HCT116 (cell line): ENCODE measurements around the gene TNPO1. TPM values are rescaled to one million over a fixed set of nuclear protein-coding genes. Genes with fewer than 3 reads are reported as not detected.

ENCODE experiments used
- ATAC-seq: fragments of 200-7000 bp; cut with Tn5 transposase; 2 replicates; pipeline ENCODE4 v1.9.1; 2020; ENCODE audit warnings: mild to moderate bottlenecking, moderate library complexity
- BruUV-seq: library from RNA; stranded (reverse); fragments of 400-500 nt; replicated peaks from 2 replicates; lab custom pipeline; 2021; lab: Mats Ljungman, UMichigan
- CTCF ChIA-PET: fragments of 300-600 bp; sonication (Branson Sonifier 250); formaldehyde crosslinking; loops from one replicate; lab custom pipeline; 2021; ENCODE audit warnings: antibody characterized with exemption; lab: Charles Lee
- POLR2A ChIA-PET: fragments of 300-600, 350-600 bp; sonication (Branson Sonifier 250); formaldehyde crosslinking; loops from one replicate; lab custom pipeline; 2021; ENCODE audit warnings: antibody characterized with exemption; lab: Charles Lee
- RAD21 ChIA-PET, 2 experiments: fragments of 300-600 bp; sonication (Branson Sonifier 250); formaldehyde crosslinking; loops; one replicate each; lab custom pipeline; 2023; ENCODE audit warnings: low total read pairs in 2 of 2; ENCODE audit not compliant: uncharacterized antibody in 2 of 2, unreplicated experiment in 2 of 2, low non-redundant PET in 1 of 2; lab: Charles Lee
- DNase-seq: peaks from one replicate; pipeline ENCODE4 v3.0.0-alpha.2; 2010; ENCODE audit warnings: low read depth, low spot score
- H2AFZ ChIP-seq: fragments of 200-600 bp; shearing (Covaris generic), sonication (generic); 2 replicates; pipeline ENCODE4 v1.6.1; 2017; ENCODE audit warnings: low read depth, mixed run types, mixed read lengths, antibody characterized with exemption, low read length; ENCODE audit not compliant: poor library complexity, severe bottlenecking
- H3K27ac ChIP-seq: 2 replicates; pipeline ENCODE4 v1.5.1; 2012; ENCODE audit warnings: low read depth, low read length
- H3K27me3 ChIP-seq: fragments of 200-600 bp; sonication (generic); 2 replicates; pipeline ENCODE4 v1.6.1; 2016; ENCODE audit warnings: mixed run types, low read length, mixed read lengths; ENCODE audit not compliant: insufficient read depth
- H3K36me3 ChIP-seq, 2 experiments: fragments of 200-500 bp in 1 of 2; fragments of 200-600 bp in 1 of 2; sonication (Bioruptor generic) in 1 of 2; sonication (generic) in 1 of 2; 2 replicates each; pipeline versions ENCODE4 v1.5.1 to v1.6.1; 2014 to 2016; ENCODE audit warnings: low read length in 2 of 2, inconsistent platforms in 1 of 2, mixed read lengths in 1 of 2, mixed run types in 1 of 2; ENCODE audit not compliant: insufficient read depth in 2 of 2, control insufficient read depth in 1 of 2
- H3K4me1 ChIP-seq, 2 experiments: fragments of 200-600 bp in 1 of 2; sonication (generic) in 1 of 2; 2 replicates each; pipeline versions ENCODE4 v1.5.1 to v1.6.1; 2012 to 2017; ENCODE audit warnings: low read length in 2 of 2, inconsistent platforms in 1 of 2, mild to moderate bottlenecking in 1 of 2, mixed read lengths in 1 of 2, mixed run types in 1 of 2, moderate library complexity in 1 of 2; ENCODE audit not compliant: insufficient read depth in 2 of 2, control insufficient read depth in 1 of 2
- H3K4me2 ChIP-seq: fragments of 200-600 bp; sonication (generic); 2 replicates; pipeline ENCODE4 v1.6.1; 2017; ENCODE audit warnings: mixed run types, low read length, mixed read lengths
- H3K4me3 ChIP-seq, 2 experiments: fragments of 200-600 bp in 1 of 2; sonication (generic) in 1 of 2; replicated peaks in 1 of 2; 2 replicates each; pipeline ENCODE4 v1.5.1; 2011 to 2016; ENCODE audit warnings: low read length in 2 of 2, control low read depth in 1 of 2, low read depth in 1 of 2, mild to moderate bottlenecking in 1 of 2, mixed read lengths in 1 of 2, mixed run types in 1 of 2
- H3K79me2 ChIP-seq: fragments of 200-600 bp; sonication (generic); 2 replicates; pipeline ENCODE4 v1.6.1; 2017; ENCODE audit warnings: mild to moderate bottlenecking, mixed run types, low read length, moderate library complexity, mixed read lengths; ENCODE audit not compliant: insufficient read depth
- H3K9ac ChIP-seq: fragments of 200-600 bp; sonication (generic); 2 replicates; pipeline ENCODE4 v1.6.1; 2016; ENCODE audit warnings: low read length, mixed read lengths
- H3K9me2 ChIP-seq: fragments of 200-600 bp; sonication (generic), shearing (Covaris generic); 2 replicates; pipeline ENCODE4 v1.6.1; 2017; ENCODE audit warnings: mixed run types, mild to moderate bottlenecking, moderate library complexity; ENCODE audit not compliant: insufficient read depth
- H3K9me3 ChIP-seq, 2 experiments: fragments of 200-500 bp in 1 of 2; fragments of 200-600 bp in 1 of 2; sonication (Bioruptor generic) in 1 of 2; sonication (generic) in 1 of 2; 2 replicates each; pipeline ENCODE4 v1.6.1; 2014 to 2017; ENCODE audit warnings: low read length in 2 of 2, mixed read lengths in 2 of 2, inconsistent platforms in 1 of 2, low read depth in 1 of 2, mild to moderate bottlenecking in 1 of 2, mixed run types in 1 of 2, moderate library complexity in 1 of 2; ENCODE audit not compliant: control insufficient read depth in 1 of 2, insufficient read depth in 1 of 2
- H4K20me1 ChIP-seq: fragments of 200-600 bp; sonication (generic), shearing (Covaris generic); 2 replicates; pipeline ENCODE4 v1.6.1; 2017; ENCODE audit warnings: mixed run types, mild to moderate bottlenecking, moderate library complexity; ENCODE audit not compliant: insufficient read depth
- CBX3 ChIP-seq: IDR thresholded peaks from 2 replicates; pipeline ENCODE4 v1.6.1; 2012; ENCODE audit warnings: low read depth
- CEBPB ChIP-seq: IDR thresholded peaks from 2 replicates; pipeline ENCODE4 v1.6.1; 2012; ENCODE audit warnings: low read depth
- ELF1 ChIP-seq: IDR thresholded peaks from 2 replicates; pipeline ENCODE4 v1.6.1; 2012; ENCODE audit warnings: low read depth, borderline replicate concordance
- EZH2 ChIP-seq: fragments of 200-600 bp; sonication (generic); IDR thresholded peaks from 2 replicates; pipeline ENCODE4 v1.6.1; 2017; ENCODE audit warnings: antibody characterized with exemption, mixed run types
- EZH2phosphoT487 ChIP-seq: fragments of 200-600 bp; IDR thresholded peaks from 2 replicates; pipeline ENCODE4 v1.6.1; 2018; ENCODE audit warnings: antibody characterized with exemption, borderline replicate concordance
- JUND ChIP-seq: IDR thresholded peaks from 2 replicates; pipeline ENCODE4 v1.6.1; 2012
- POLR2AphosphoS5 ChIP-seq: IDR thresholded peaks from 2 replicates; pipeline ENCODE4 v1.6.1; 2011; ENCODE audit warnings: mild to moderate bottlenecking, low read depth, low read length, moderate library complexity
- SIN3A ChIP-seq: IDR thresholded peaks from 2 replicates; pipeline ENCODE4 v1.6.1; 2012; ENCODE audit warnings: low read depth
- TCF7L2 ChIP-seq: IDR thresholded peaks from 2 replicates; pipeline ENCODE4 v1.7.0; 2011; ENCODE audit warnings: borderline replicate concordance, inconsistent platforms; ENCODE audit not compliant: insufficient read depth, insufficient read length; ENCODE audit errors: extremely low read depth
- YY1 ChIP-seq: IDR thresholded peaks from 2 replicates; pipeline ENCODE4 v1.6.1; 2011; ENCODE audit warnings: low read length, low read depth, moderate library complexity, mild to moderate bottlenecking; ENCODE audit not compliant: insufficient replicate concordance; ENCODE audit errors: extremely low read depth
- ZFX ChIP-seq: fragments of 450-650 bp; IDR thresholded peaks from 2 replicates; pipeline ENCODE4 v1.6.1; 2017
- ZNF274 ChIP-seq: fragments of 200-500 bp; sonication (Bioruptor generic); IDR thresholded peaks from 2 replicates; pipeline ENCODE4 v1.6.1; 2014; ENCODE audit warnings: mild to moderate bottlenecking, low read depth, low read length, inconsistent platforms
- intact Hi-C: fragments of 100-400 bp; cut with micrococcal nuclease; formaldehyde crosslinking; loops from 2 replicates; pipeline ENCODE4 v1.10.0; 2022
- total RNA-seq: library from RNA; stranded (reverse); gene quantifications from one replicate; pipeline ENCODE4 v1.2.1, GENCODE V29; 2021; ENCODE audit not compliant: unreplicated experiment
- TF ChIP-seq, protein P1 (sequence below): IDR thresholded peaks from 2 replicates; pipeline ENCODE4 v1.6.1; 2012; ENCODE audit warnings: low read depth
- TF ChIP-seq, protein P2 (sequence below): IDR thresholded peaks from 2 replicates; pipeline ENCODE4 v1.6.1; 2011; ENCODE audit warnings: mild to moderate bottlenecking, low read length, moderate library complexity; ENCODE audit not compliant: insufficient replicate concordance; ENCODE audit errors: extremely low read depth
- TF ChIP-seq, protein P3 (sequence below), 3 experiments: fragments of 200-600 bp in 1 of 3; sonication (generic) in 1 of 3; IDR thresholded peaks in 2 of 3; conservative IDR thresholded peaks in 1 of 3; 2 replicates each; pipeline ENCODE4 v1.5.1; 2012 to 2017; ENCODE audit warnings: low read depth in 2 of 3, low read length in 2 of 3, antibody characterized with exemption in 1 of 3, borderline replicate concordance in 1 of 3, control low read depth in 1 of 3, mild to moderate bottlenecking in 1 of 3, mixed read lengths in 1 of 3, mixed run types in 1 of 3, moderate library complexity in 1 of 3; ENCODE audit not compliant: insufficient read depth in 1 of 3
- TF ChIP-seq, protein P4 (sequence below): IDR thresholded peaks from 2 replicates; pipeline ENCODE4 v1.6.1; 2012

TNPO1 gene
- total RNA-seq, 1 experiment from 2014 or later: 104 TPM

DNA sequence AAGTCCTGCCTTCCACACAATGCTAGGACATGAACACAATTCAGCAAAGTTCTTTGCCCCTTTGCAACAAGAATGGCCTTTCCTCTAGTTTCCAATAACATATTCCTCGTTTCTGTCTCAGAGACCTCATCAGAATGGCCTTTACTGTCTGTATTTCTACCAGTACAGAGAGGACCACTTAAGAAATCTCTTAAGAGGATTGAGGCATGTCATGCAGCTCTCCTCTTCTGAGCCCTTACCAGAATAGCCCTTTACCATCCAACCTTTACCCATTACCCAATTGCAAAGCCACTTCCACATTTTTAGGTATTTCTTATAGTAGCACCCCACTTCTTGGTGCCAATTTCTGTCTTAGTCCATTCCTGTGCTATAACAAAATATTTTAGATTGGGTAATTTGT is 20.3 kb downstream of the TNPO1 start:
- H3K9ac ChIP-seq: no peak overlapping the region
- no peaks in the 10 kb centered on the region for H3K9me2 ChIP-seq
- no peaks in the 10 kb centered on the region; the same call in 1 of the 2 replicates for H3K79me2 ChIP-seq
- ATAC-seq: no peak
- peaks cover 0 to 7% of the 10 kb centered on the region in 2 experiments; a peak in 2 of 4 replicates for H3K4me1 ChIP-seq
- intact Hi-C loops: no loop called here
- H3K4me3 ChIP-seq: no peak overlapping the region
- BruUV-seq: no TSS peak
- ChIA-PET CTCF (interaction anchor here (0.8 kb wide), 1 partner anchor 18 kb away, joined by 3 read pairs; no protein-coding TSS in a partner anchor), POLR2A (no interaction called here), RAD21 (no interaction called here)
- no peaks in the 10 kb centered on the region for H3K36me3 ChIP-seq
- no peaks in the 10 kb centered on the region for H4K20me1 ChIP-seq
- H3K27ac ChIP-seq: no peak overlapping the region
- no peaks in the 10 kb centered on the region for H3K27me3 ChIP-seq
- no peaks in the 10 kb centered on the region for H3K9me3 ChIP-seq
- H3K4me2 ChIP-seq: no peak overlapping the region
- no peak overlapping the region for H2AFZ ChIP-seq
- no peak for DNase-seq
- TF ChIP-seq ELF1 (no peak), CBX3 (no peak), POLR2AphosphoS5 (no peak), CEBPB (no peak), EZH2phosphoT487 (no peak), ZNF274 (no peak), SIN3A (no peak), JUND (no peak), EZH2 (no peak), TCF7L2 (no peak), ZFX (no peak), YY1 (no peak)
- TF ChIP-seq, protein P1, sequence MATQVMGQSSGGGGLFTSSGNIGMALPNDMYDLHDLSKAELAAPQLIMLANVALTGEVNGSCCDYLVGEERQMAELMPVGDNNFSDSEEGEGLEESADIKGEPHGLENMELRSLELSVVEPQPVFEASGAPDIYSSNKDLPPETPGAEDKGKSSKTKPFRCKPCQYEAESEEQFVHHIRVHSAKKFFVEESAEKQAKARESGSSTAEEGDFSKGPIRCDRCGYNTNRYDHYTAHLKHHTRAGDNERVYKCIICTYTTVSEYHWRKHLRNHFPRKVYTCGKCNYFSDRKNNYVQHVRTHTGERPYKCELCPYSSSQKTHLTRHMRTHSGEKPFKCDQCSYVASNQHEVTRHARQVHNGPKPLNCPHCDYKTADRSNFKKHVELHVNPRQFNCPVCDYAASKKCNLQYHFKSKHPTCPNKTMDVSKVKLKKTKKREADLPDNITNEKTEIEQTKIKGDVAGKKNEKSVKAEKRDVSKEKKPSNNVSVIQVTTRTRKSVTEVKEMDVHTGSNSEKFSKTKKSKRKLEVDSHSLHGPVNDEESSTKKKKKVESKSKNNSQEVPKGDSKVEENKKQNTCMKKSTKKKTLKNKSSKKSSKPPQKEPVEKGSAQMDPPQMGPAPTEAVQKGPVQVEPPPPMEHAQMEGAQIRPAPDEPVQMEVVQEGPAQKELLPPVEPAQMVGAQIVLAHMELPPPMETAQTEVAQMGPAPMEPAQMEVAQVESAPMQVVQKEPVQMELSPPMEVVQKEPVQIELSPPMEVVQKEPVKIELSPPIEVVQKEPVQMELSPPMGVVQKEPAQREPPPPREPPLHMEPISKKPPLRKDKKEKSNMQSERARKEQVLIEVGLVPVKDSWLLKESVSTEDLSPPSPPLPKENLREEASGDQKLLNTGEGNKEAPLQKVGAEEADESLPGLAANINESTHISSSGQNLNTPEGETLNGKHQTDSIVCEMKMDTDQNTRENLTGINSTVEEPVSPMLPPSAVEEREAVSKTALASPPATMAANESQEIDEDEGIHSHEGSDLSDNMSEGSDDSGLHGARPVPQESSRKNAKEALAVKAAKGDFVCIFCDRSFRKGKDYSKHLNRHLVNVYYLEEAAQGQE: no peak
- TF ChIP-seq, protein P2, sequence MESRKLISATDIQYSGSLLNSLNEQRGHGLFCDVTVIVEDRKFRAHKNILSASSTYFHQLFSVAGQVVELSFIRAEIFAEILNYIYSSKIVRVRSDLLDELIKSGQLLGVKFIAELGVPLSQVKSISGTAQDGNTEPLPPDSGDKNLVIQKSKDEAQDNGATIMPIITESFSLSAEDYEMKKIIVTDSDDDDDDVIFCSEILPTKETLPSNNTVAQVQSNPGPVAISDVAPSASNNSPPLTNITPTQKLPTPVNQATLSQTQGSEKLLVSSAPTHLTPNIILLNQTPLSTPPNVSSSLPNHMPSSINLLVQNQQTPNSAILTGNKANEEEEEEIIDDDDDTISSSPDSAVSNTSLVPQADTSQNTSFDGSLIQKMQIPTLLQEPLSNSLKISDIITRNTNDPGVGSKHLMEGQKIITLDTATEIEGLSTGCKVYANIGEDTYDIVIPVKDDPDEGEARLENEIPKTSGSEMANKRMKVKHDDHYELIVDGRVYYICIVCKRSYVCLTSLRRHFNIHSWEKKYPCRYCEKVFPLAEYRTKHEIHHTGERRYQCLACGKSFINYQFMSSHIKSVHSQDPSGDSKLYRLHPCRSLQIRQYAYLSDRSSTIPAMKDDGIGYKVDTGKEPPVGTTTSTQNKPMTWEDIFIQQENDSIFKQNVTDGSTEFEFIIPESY: no peak
- TF ChIP-seq, protein P3, sequence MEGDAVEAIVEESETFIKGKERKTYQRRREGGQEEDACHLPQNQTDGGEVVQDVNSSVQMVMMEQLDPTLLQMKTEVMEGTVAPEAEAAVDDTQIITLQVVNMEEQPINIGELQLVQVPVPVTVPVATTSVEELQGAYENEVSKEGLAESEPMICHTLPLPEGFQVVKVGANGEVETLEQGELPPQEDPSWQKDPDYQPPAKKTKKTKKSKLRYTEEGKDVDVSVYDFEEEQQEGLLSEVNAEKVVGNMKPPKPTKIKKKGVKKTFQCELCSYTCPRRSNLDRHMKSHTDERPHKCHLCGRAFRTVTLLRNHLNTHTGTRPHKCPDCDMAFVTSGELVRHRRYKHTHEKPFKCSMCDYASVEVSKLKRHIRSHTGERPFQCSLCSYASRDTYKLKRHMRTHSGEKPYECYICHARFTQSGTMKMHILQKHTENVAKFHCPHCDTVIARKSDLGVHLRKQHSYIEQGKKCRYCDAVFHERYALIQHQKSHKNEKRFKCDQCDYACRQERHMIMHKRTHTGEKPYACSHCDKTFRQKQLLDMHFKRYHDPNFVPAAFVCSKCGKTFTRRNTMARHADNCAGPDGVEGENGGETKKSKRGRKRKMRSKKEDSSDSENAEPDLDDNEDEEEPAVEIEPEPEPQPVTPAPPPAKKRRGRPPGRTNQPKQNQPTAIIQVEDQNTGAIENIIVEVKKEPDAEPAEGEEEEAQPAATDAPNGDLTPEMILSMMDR (IDR thresholded peaks at IDR 0.05 in 2 of 3, conservative IDR thresholded peaks at IDR 0.05 in 1 of 3; ENCODE audit: borderline replicate concordance in 1 of 3, insufficient read depth in 1 of 3, low read depth in 2 of 3, low read length in 2 of 3): no peak
- TF ChIP-seq, protein P4, sequence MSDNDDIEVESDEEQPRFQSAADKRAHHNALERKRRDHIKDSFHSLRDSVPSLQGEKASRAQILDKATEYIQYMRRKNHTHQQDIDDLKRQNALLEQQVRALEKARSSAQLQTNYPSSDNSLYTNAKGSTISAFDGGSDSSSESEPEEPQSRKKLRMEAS: no peak
